IMR-90 (cell line): Measurements from ENCODE around the gene DMRT2.

Source experiments
- BHLHE40 ChIP-seq: fragments of 150-350 bp; IDR thresholded peaks from 2 replicates; pipeline ENCODE4 v1.6.1; 2016; ENCODE audit warnings: mild to moderate bottlenecking, low read depth, low read length
- CEBPB ChIP-seq: IDR thresholded peaks from 2 replicates; pipeline ENCODE4 v1.6.1; 2012; ENCODE audit warnings: low read depth, low read length, improper control_type of control experiment
- CTCF ChIP-seq: conservative IDR thresholded peaks from 2 replicates; pipeline ENCODE4 v1.5.1; 2012; ENCODE audit warnings: mild to moderate bottlenecking, low read depth, low read length, improper control_type of control experiment
- MAFK ChIP-seq: IDR thresholded peaks from 2 replicates; pipeline ENCODE4 v1.6.1; 2012; ENCODE audit warnings: low read depth, low read length, improper control_type of control experiment
- MAZ ChIP-seq: IDR thresholded peaks from 2 replicates; pipeline ENCODE4 v1.6.1; 2012; ENCODE audit warnings: low read depth, mild to moderate bottlenecking, low read length, improper control_type of control experiment, moderate library complexity, borderline replicate concordance
- MXI1 ChIP-seq: IDR thresholded peaks from 2 replicates; pipeline ENCODE4 v1.6.1; 2012; ENCODE audit warnings: low read depth, mild to moderate bottlenecking, low read length, moderate library complexity, borderline replicate concordance
- NFE2L2 ChIP-seq: fragments of 150-350 bp; IDR thresholded peaks from 2 replicates; pipeline ENCODE4 v1.6.1; 2016; ENCODE audit warnings: low read depth, mild to moderate bottlenecking, low read length
- POLR2A ChIP-seq: IDR thresholded peaks from 2 replicates; pipeline ENCODE4 v1.6.1; 2012; ENCODE audit warnings: mild to moderate bottlenecking, low read depth, low read length
- RAD21 ChIP-seq: IDR thresholded peaks from 2 replicates; pipeline ENCODE4 v1.6.1; 2012; ENCODE audit warnings: low read length, improper control_type of control experiment
- RFX5 ChIP-seq: IDR thresholded peaks from 2 replicates; pipeline ENCODE4 v1.8.0; 2012; ENCODE audit warnings: low read depth, mild to moderate bottlenecking, low read length, moderate library complexity
- USF2 ChIP-seq: fragments of 150-350 bp; IDR thresholded peaks from 2 replicates; pipeline ENCODE4 v1.6.1; 2017; ENCODE audit warnings: mild to moderate bottlenecking, antibody characterized with exemption, low read length, low read depth
- TF ChIP-seq, protein P1 (sequence below): fragments of 150-350 bp; IDR thresholded peaks from 2 replicates; pipeline ENCODE4 v1.6.1; 2016; ENCODE audit warnings: low read depth, mild to moderate bottlenecking, low read length, moderate library complexity, borderline replicate concordance

GRCh38 chr9:1013021-1013420, 37.1 kb upstream of the DMRT2 start:
- TF ChIP-seq CTCF (no peak), NFE2L2 (no peak), POLR2A (no peak), RAD21 (no peak), CEBPB (no peak), RFX5 (no peak), BHLHE40 (no peak), MAZ (no peak), USF2 (no peak), MXI1 (no peak), MAFK (no peak)
- TF ChIP-seq, protein P1, sequence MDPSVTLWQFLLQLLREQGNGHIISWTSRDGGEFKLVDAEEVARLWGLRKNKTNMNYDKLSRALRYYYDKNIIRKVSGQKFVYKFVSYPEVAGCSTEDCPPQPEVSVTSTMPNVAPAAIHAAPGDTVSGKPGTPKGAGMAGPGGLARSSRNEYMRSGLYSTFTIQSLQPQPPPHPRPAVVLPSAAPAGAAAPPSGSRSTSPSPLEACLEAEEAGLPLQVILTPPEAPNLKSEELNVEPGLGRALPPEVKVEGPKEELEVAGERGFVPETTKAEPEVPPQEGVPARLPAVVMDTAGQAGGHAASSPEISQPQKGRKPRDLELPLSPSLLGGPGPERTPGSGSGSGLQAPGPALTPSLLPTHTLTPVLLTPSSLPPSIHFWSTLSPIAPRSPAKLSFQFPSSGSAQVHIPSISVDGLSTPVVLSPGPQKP, result no peak
